ENCODE results near the gene ANKS1B. TPM values are rescaled to one million over a fixed set of nuclear protein-coding genes. Genes with fewer than 3 reads are reported as not detected.

ANKS1B gene
- total RNA-seq, 1 donor from 2014 or later = 2.4 TPM

DNA sequence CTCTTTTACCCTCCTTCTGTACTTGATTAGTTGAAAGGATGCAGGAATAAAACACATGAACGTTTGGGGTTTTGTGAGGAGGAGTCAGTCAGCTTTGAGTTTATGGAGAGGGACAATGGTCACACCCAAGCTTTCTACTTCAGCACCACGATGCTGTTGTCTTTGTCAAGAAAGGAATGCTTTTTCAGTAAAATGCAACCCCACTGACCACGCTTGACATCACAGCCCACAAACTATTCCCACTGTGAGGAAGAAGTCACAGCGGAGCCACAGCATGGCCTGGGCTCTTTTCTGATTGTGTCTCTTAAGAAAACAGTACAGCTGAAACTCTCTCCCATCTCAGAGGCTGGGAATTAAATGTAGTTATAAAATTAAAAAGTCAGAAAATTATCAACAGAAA lies 1204.5 kb downstream of the ANKS1B start:
- Histone ChIP-seq H3K4me1 (ENCODE audit: insufficient read depth, low read length) (no peaks in the 10 kb centered on the region), H3K36me3 (ENCODE audit: insufficient read depth, low read length) (no peaks in the 10 kb centered on the region), H3K9me3 (ENCODE audit: insufficient read depth, low read depth, low read length) (no peaks in the 10 kb centered on the region), H3K27ac (ENCODE audit: low read depth, low read length) (no peak overlapping the region), H3K4me3 (ENCODE audit: insufficient read depth, low read depth, low read length) (no peak overlapping the region), H3K4me2 (ENCODE audit: low read length) (no peak overlapping the region), H2AFZ (ENCODE audit: low read depth, low read length) (no peak overlapping the region), H3K79me2 (ENCODE audit: insufficient read depth, low read length) (no peaks in the 10 kb centered on the region), H3K9ac (ENCODE audit: low read length) (no peak overlapping the region), H4K20me1 (ENCODE audit: insufficient read depth, low read length) (no peaks in the 10 kb centered on the region), H3K27me3 (ENCODE audit: insufficient read depth, low read length) (no peaks in the 10 kb centered on the region)
- no peak for FAIRE-seq
- Mint-ChIP-seq H3K36me3 (ENCODE audit: low read depth, unreplicated experiment) (no peaks in the 10 kb centered on the region), H3K9me3 (ENCODE audit: unreplicated experiment) (no peaks in the 10 kb centered on the region), H3K4me1 (ENCODE audit: low read depth, unreplicated experiment) (peaks cover 11% of the 10 kb centered on the region), H3K27ac (ENCODE audit: unreplicated experiment) (peak overlapping the region; percentile 22), H3K27me3 (ENCODE audit: low read depth, unreplicated experiment) (peaks cover 2% of the 10 kb centered on the region), H3K4me3 (ENCODE audit: unreplicated experiment) (no peak overlapping the region)
- DNase-seq (ENCODE audit: low read depth) = peak; percentile 41
- TF ChIP-seq, protein P1, sequence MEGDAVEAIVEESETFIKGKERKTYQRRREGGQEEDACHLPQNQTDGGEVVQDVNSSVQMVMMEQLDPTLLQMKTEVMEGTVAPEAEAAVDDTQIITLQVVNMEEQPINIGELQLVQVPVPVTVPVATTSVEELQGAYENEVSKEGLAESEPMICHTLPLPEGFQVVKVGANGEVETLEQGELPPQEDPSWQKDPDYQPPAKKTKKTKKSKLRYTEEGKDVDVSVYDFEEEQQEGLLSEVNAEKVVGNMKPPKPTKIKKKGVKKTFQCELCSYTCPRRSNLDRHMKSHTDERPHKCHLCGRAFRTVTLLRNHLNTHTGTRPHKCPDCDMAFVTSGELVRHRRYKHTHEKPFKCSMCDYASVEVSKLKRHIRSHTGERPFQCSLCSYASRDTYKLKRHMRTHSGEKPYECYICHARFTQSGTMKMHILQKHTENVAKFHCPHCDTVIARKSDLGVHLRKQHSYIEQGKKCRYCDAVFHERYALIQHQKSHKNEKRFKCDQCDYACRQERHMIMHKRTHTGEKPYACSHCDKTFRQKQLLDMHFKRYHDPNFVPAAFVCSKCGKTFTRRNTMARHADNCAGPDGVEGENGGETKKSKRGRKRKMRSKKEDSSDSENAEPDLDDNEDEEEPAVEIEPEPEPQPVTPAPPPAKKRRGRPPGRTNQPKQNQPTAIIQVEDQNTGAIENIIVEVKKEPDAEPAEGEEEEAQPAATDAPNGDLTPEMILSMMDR (IDR thresholded peaks at IDR 0.05; ENCODE audit: insufficient read depth, low read depth, low read length) = no peak
- no peak for TF ChIP-seq EZH2 (IDR thresholded peaks at IDR 0.05; ENCODE audit: insufficient read depth, low read length)

DNA sequence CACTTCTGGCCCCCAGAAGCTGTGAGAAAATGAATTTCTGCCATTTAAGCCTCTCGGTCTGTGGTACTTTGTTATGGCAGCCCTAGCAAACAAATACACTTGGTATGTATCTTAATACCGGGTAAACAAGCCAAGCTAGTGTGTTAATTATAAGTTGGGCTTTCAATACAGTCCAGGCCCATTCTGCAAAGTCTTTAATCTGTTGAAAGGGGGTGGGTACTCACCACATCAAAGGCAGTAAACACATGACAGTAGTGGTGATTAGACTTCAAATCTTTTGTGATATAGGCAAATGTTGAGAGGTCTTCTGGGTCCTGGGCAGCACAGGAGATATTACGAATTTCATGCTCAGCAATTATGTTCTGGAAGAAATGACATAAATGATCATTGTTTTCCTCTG lies 1211.9 kb downstream of the ANKS1B start:
- H3K79me2 ChIP-seq (ENCODE audit: insufficient read depth, low read length) = no peaks in the 10 kb centered on the region
- TF ChIP-seq, protein P1 (IDR thresholded peaks at IDR 0.05; ENCODE audit: insufficient read depth, low read depth, low read length) = no peak
- TF ChIP-seq EZH2 (IDR thresholded peaks at IDR 0.05; ENCODE audit: insufficient read depth, low read length) = no peak

DNA sequence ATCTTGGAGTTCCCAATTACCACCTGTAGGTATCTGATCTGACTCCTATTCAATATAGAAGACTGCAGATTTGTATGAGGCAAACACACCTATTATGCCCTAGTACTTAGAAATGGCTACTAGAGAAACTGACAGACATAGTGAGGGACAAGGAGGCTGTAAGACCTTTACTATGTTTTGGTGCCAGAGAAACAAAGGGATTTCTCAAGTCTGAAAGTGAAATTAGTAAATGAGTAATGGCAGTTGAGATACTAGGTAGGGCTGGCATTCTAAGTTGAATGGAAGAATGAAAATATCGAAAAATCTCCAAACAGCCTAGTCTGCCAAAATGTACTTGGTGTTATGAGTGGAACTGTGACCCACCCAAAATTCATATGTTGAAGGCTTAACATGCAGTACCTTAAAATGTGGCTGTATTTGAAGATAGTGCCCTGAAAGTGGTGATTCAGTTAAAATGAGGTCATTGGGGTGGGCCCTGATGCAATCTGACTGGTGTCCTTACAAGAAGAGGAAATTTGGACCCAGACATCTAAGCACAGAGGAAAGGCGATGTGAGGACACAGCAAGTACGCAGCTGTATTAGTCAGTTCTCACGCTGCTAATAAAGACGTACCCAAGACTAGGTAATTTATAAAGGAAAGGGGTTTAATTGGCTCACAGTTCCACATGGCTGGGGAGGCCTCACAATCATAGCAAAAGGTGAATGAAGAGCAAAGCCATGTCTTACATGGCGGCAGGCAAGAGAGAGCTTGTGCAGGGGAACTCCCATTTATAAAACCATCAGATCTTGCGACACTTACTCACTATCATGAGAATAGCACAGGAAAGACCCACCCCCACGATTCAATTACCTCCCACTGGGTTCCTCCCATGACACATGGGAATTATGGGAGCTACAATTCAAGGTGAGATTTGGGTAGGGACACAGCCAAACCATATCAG lies 1212.7 kb downstream of the ANKS1B start:
- Histone ChIP-seq H3K4me3 (ENCODE audit: insufficient read depth, low read depth, low read length) (no peak overlapping the region), H3K36me3 (ENCODE audit: insufficient read depth, low read length) (no peaks in the 10 kb centered on the region), H4K20me1 (ENCODE audit: insufficient read depth, low read length) (no peaks in the 10 kb centered on the region), H3K27ac (ENCODE audit: low read depth, low read length) (no peak overlapping the region), H3K9me3 (ENCODE audit: insufficient read depth, low read depth, low read length) (no peaks in the 10 kb centered on the region), H3K27me3 (ENCODE audit: insufficient read depth, low read length) (no peaks in the 10 kb centered on the region), H2AFZ (ENCODE audit: low read depth, low read length) (no peak overlapping the region), H3K4me2 (ENCODE audit: low read length) (no peak overlapping the region), H3K9ac (ENCODE audit: low read length) (no peak overlapping the region), H3K79me2 (ENCODE audit: insufficient read depth, low read length) (no peaks in the 10 kb centered on the region), H3K4me1 (ENCODE audit: insufficient read depth, low read length) (no peaks in the 10 kb centered on the region)
- FAIRE-seq (no peak), DNase-seq (ENCODE audit: low read depth) (no peak)
- Mint-ChIP-seq H3K27me3 (ENCODE audit: low read depth, unreplicated experiment) (peaks cover 3% of the 10 kb centered on the region), H3K4me3 (ENCODE audit: unreplicated experiment) (no peak overlapping the region), H3K9me3 (ENCODE audit: unreplicated experiment) (no peaks in the 10 kb centered on the region), H3K4me1 (ENCODE audit: low read depth, unreplicated experiment) (peaks cover 7% of the 10 kb centered on the region), H3K27ac (ENCODE audit: unreplicated experiment) (no peak overlapping the region), H3K36me3 (ENCODE audit: low read depth, unreplicated experiment) (no peaks in the 10 kb centered on the region)
- no peak for TF ChIP-seq EZH2 (IDR thresholded peaks at IDR 0.05; ENCODE audit: insufficient read depth, low read length)
- TF ChIP-seq, protein P1 (IDR thresholded peaks at IDR 0.05; ENCODE audit: insufficient read depth, low read depth, low read length) = no peak

More for the DNA sequence above, 1211.9 kb downstream of the ANKS1B start:
- Mint-ChIP-seq H3K4me3 (ENCODE audit: unreplicated experiment) (no peak overlapping the region), H3K4me1 (ENCODE audit: low read depth, unreplicated experiment) (peaks cover 7% of the 10 kb centered on the region), H3K36me3 (ENCODE audit: low read depth, unreplicated experiment) (no peaks in the 10 kb centered on the region), H3K27ac (ENCODE audit: unreplicated experiment) (no peak overlapping the region), H3K9me3 (ENCODE audit: unreplicated experiment) (no peaks in the 10 kb centered on the region), H3K27me3 (ENCODE audit: low read depth, unreplicated experiment) (peaks cover 3% of the 10 kb centered on the region)
- Histone ChIP-seq H3K4me3 (ENCODE audit: insufficient read depth, low read depth, low read length) (no peak overlapping the region), H3K4me2 (ENCODE audit: low read length) (no peak overlapping the region), H2AFZ (ENCODE audit: low read depth, low read length) (no peak overlapping the region), H3K36me3 (ENCODE audit: insufficient read depth, low read length) (no peaks in the 10 kb centered on the region), H4K20me1 (ENCODE audit: insufficient read depth, low read length) (no peaks in the 10 kb centered on the region), H3K9ac (ENCODE audit: low read length) (no peak overlapping the region), H3K4me1 (ENCODE audit: insufficient read depth, low read length) (no peaks in the 10 kb centered on the region), H3K27ac (ENCODE audit: low read depth, low read length) (no peak overlapping the region), H3K27me3 (ENCODE audit: insufficient read depth, low read length) (no peaks in the 10 kb centered on the region), H3K9me3 (ENCODE audit: insufficient read depth, low read depth, low read length) (no peaks in the 10 kb centered on the region)
- FAIRE-seq (no peak), DNase-seq (ENCODE audit: low read depth) (no peak)
